Neutrophil (primary cell): ENCODE data around the gene PRPH.
A peak's percentile ranks its signal among the peaks of the same experiment; 100 is the strongest.
"Not testable (repeated sequence)": the region's sequence is repeated elsewhere in the genome, so short reads cannot be mapped to it uniquely, and the experiment has no call there.

Experiments used
- H3K27ac ChIP-seq: fragments of 200-600 bp; sonication (generic); 2 replicates; pipeline ENCODE4 v1.5.1; 2016; ENCODE audit warnings: mild to moderate bottlenecking, moderate library complexity
- H3K27me3 ChIP-seq: fragments of 200-600 bp; sonication (generic); 2 replicates; pipeline ENCODE4 v1.6.0; 2016; ENCODE audit warnings: mild to moderate bottlenecking
- H3K36me3 ChIP-seq: fragments of 200-600 bp; sonication (generic); 2 replicates; pipeline ENCODE4 v1.5.1; 2017
- H3K4me1 ChIP-seq, 2 experiments: fragments of 200-600 bp in 1 of 2; sonication (generic) in 1 of 2; 1 replicate in 1 of 2; 2 replicates in 1 of 2; pipeline versions ENCODE4 v1.5.1 to v1.6.1; 2013 to 2016; ENCODE audit warnings: low read depth in 1 of 2, low read length in 1 of 2, mild to moderate bottlenecking in 1 of 2, moderate library complexity in 1 of 2; ENCODE audit not compliant: control insufficient read depth in 1 of 2, insufficient read depth in 1 of 2
- H3K4me3 ChIP-seq, 2 experiments: fragments of 200-600 bp in 1 of 2; sonication (generic) in 1 of 2; 1 replicate in 1 of 2; 2 replicates in 1 of 2; pipeline ENCODE4 v1.5.1; 2013 to 2016; ENCODE audit warnings: low read depth in 1 of 2, low read length in 1 of 2, mild to moderate bottlenecking in 1 of 2, moderate library complexity in 1 of 2
- H3K9me3 ChIP-seq: fragments of 200-600 bp; sonication (generic); 2 replicates; pipeline ENCODE4 v1.5.1; 2016
- TF ChIP-seq, protein P1 (sequence below): fragments of 200-600 bp; sonication (generic); IDR thresholded peaks from 2 replicates; pipeline ENCODE4 v1.5.1; 2016; ENCODE audit warnings: antibody characterized with exemption

The PRPH gene

GRCh38 chr12:49305762-49306510 lies 11.0 kb downstream of the PRPH start:
- H3K9me3 ChIP-seq, result no peaks in the 10 kb centered on the region
- H3K27me3 ChIP-seq, result peaks cover 39% of the 10 kb centered on the region
- TF ChIP-seq, protein P1, sequence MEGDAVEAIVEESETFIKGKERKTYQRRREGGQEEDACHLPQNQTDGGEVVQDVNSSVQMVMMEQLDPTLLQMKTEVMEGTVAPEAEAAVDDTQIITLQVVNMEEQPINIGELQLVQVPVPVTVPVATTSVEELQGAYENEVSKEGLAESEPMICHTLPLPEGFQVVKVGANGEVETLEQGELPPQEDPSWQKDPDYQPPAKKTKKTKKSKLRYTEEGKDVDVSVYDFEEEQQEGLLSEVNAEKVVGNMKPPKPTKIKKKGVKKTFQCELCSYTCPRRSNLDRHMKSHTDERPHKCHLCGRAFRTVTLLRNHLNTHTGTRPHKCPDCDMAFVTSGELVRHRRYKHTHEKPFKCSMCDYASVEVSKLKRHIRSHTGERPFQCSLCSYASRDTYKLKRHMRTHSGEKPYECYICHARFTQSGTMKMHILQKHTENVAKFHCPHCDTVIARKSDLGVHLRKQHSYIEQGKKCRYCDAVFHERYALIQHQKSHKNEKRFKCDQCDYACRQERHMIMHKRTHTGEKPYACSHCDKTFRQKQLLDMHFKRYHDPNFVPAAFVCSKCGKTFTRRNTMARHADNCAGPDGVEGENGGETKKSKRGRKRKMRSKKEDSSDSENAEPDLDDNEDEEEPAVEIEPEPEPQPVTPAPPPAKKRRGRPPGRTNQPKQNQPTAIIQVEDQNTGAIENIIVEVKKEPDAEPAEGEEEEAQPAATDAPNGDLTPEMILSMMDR, result no peak
- H3K36me3 ChIP-seq, result no peaks in the 10 kb centered on the region
- no peak overlapping the region for H3K27ac ChIP-seq
- H3K4me3 ChIP-seq, result no peak overlapping the region
- no peaks in the 10 kb centered on the region for H3K4me1 ChIP-seq

DNA sequence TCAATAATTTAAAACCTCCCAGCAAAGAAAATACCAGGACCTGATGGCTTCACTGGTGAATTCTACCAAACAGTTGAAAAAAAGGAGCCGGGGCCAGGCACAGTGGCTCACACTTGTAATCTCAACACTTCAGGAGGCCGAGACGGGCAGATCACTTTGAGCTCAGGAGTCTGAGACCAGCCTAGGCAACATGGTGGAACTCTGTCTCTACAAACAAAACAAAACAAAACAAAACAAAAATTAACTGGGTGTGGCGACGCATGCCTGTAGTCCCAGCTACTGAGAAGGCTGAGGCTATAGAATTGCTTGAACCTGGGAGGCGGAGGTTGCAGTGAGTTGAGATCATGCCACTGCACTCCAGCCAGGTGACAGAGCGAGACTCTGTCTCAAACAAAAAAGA lies 14.4 kb downstream of the PRPH start:
- no peaks in the 10 kb centered on the region for H3K36me3 ChIP-seq

DNA sequence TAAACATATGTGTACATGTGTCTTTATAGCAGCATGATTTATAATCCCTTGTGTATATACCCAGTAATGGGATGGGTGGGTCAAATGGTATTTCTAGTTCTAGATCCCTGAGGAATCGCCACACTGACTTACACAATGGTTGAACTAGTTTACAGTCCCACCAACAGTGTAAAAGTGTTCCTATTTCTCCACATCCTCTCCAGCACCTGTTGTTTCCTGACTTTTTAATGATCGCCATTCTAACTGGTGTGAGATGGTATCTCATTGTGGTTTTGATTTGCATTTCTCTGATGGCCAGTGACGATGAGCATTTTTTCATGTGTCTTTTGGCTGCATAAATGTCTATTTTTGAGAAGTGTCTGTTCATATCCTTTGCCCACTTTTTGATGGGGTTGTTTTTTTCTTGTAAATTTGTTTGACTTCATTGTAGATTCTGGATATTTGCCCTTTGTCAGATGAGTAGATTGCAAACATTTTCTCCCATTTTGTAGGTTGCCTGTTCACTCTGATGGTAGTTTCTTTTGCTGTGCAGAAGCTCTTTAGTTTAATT lies 15.6 kb downstream of the PRPH start:
- not testable (repeated sequence) for H3K4me3 ChIP-seq, H3K27ac ChIP-seq, H3K36me3 ChIP-seq, H3K9me3 ChIP-seq, H3K4me1 ChIP-seq
- H3K27me3 ChIP-seq, result peaks cover 37% of the 10 kb centered on the region

More for the DNA sequence above, 14.4 kb downstream of the PRPH start:
- Histone ChIP-seq H3K4me1 (no peaks in the 10 kb centered on the region), H3K9me3 (no peaks in the 10 kb centered on the region), H3K27ac (no peak overlapping the region), H3K27me3 (peaks cover 28% of the 10 kb centered on the region), H3K4me3 (no peak overlapping the region)
- TF ChIP-seq, protein P1, result no peak

- TF ChIP-seq, protein P1, result no peak
- no peaks in the 10 kb centered on the region for H3K4me1 ChIP-seq
- no peaks in the 10 kb centered on the region for H3K36me3 ChIP-seq
- no peak overlapping the region for H3K4me3 ChIP-seq
- H3K27ac ChIP-seq, result no peak overlapping the region
- peaks cover 48% of the 10 kb centered on the region for H3K27me3 ChIP-seq
- H3K9me3 ChIP-seq, result no peaks in the 10 kb centered on the region
Measured at GRCh38 chr12:49314811-49315210, 19.9 kb downstream of the PRPH start.

GRCh38 chr12:49317118-49317517 lies 22.2 kb downstream of the PRPH start:
- H3K4me3 ChIP-seq, H3K4me1 ChIP-seq, H3K27ac ChIP-seq, H3K9me3 ChIP-seq, H3K36me3 ChIP-seq: not testable (repeated sequence)
- peaks cover 35% of the 10 kb centered on the region for H3K27me3 ChIP-seq

- H3K36me3 ChIP-seq, H3K4me3 ChIP-seq, H3K27ac ChIP-seq, H3K9me3 ChIP-seq: not testable (repeated sequence)
- H3K4me1 ChIP-seq, result peaks cover 18 to 20% of the 10 kb centered on the region in 2 experiments
- H3K27me3 ChIP-seq, result peaks cover 26% of the 10 kb centered on the region
Measured at GRCh38 chr12:49320411-49321103, 25.6 kb downstream of the PRPH start.

- Histone ChIP-seq H3K36me3 (peaks cover 12% of the 10 kb centered on the region), H3K27me3 (peaks cover 13% of the 10 kb centered on the region), H3K9me3 (no peaks in the 10 kb centered on the region), H3K4me3 (peak overlapping the region; percentile 86 to 93), H3K27ac (peak overlapping the region; percentile 38), H3K4me1 (peaks cover 18 to 20% of the 10 kb centered on the region in 2 experiments)
- TF ChIP-seq, protein P1, result no peak
Measured at GRCh38 chr12:49322367-49322707, 27.4 kb downstream of the PRPH start.
